Measurements from ENCODE around the gene ARMC3.

The ARMC3 gene

GRCh38 chr10:23078114-23078513, 150.3 kb downstream of the ARMC3 start:
- no peak for DNase-seq (ENCODE audit: low read depth)

- DNase-seq (ENCODE audit: low read depth) = no peak
Observed at GRCh38 chr10:23079700-23080099, 151.8 kb downstream of the ARMC3 start.

- no peak for DNase-seq (ENCODE audit: low read depth)
Observed at GRCh38 chr10:23080262-23080661, 152.4 kb downstream of the ARMC3 start.

- DNase-seq (ENCODE audit: low read depth) = no peak
Observed at GRCh38 chr10:23081221-23081750, 153.4 kb downstream of the ARMC3 start.

DNA sequence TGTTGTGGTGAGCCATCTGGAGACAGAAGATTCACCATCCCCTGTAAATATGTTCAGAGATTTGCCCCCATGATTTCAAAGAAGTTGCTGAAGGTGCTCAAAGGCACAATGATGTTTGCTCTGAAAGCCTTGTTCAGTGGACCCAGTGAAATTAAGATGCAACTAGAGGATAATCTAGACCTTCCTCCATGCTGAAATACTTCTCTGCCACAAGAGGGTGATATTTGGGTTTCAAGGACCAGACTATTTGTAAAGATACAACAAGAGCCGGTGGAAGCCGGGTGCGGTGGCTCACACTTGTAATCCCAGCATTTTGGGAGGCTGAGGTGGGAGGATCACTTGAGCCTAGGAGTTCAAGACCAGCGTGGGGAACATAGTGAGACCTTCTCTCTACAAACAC, 154.0 kb downstream of the ARMC3 start:
- DNase-seq (ENCODE audit: low read depth) = no peak

Data from activated T-helper 1 cell treated with Interleukin-2 at 50 U/mL for 16 hours (primary cell).